ENCODE results near the gene PDIA6. TPM values are rescaled to one million over a fixed set of nuclear protein-coding genes. Genes with fewer than 3 reads are reported as not detected.

The PDIA6 gene
- total and polyA plus RNA-seq, 4 donors = 159 to 348 (median 246) TPM

DNA sequence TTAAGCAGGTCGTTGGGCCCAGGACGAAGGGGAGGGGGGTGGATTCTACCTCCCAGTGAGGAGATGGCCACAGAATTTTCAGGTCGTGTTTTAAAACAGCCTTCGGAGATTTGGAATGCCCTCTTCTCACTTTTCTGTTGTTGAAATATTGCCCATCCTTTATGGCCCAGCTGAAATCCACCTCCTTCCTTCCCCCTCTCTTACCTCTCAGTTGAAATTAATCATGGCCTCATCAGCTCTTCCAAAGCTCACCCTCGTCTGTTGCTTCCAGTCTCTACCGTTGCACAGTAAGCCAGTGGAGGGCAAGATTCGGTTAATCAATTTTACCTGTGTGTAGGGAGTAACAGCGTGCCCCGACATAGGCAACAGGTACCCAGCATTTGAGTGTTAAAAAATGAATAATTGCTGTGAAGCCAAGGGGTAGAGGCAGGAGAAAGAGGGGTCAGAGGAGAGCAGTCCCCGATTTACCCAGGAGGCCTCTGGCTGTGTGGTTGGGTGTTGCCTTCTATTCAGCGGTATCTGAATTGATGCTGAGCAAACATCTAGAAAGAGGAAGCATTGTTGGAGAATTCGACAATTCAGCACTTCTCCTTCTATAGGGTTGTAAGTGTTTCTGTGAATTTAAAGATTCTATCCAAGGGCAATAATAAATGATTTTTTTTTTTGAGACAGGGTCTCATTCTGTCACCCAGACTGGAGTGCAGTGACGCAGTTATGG is 8.6 kb upstream of the PDIA6 start:
- Histone ChIP-seq H3K9ac (ENCODE audit: low read depth in 1 of 2, low read length in 2 of 2) (no peak overlapping the region), H3K4me1 (ENCODE audit: control insufficient read depth in 4 of 4, insufficient read depth in 4 of 4, low read length in 3 of 4) (no peaks in the 10 kb centered on the region), H3K4me3 (ENCODE audit: low read depth in 1 of 3, low read length in 3 of 3) (no peak overlapping the region), H3K27ac (ENCODE audit: low read depth in 1 of 2, low read length in 2 of 2) (no peak overlapping the region), H3K27me3 (ENCODE audit: control insufficient read depth in 4 of 4, insufficient read depth in 4 of 4, low read length in 3 of 4) (no peaks in the 10 kb centered on the region), H3K9me3 (ENCODE audit: control insufficient read depth in 4 of 4, low read length in 3 of 4) (no peaks in the 10 kb centered on the region), H3K36me3 (ENCODE audit: control insufficient read depth in 4 of 4, insufficient read depth in 3 of 4, low read depth in 1 of 4, low read length in 3 of 4) (no peaks in the 10 kb centered on the region)
- TF ChIP-seq, protein P1, sequence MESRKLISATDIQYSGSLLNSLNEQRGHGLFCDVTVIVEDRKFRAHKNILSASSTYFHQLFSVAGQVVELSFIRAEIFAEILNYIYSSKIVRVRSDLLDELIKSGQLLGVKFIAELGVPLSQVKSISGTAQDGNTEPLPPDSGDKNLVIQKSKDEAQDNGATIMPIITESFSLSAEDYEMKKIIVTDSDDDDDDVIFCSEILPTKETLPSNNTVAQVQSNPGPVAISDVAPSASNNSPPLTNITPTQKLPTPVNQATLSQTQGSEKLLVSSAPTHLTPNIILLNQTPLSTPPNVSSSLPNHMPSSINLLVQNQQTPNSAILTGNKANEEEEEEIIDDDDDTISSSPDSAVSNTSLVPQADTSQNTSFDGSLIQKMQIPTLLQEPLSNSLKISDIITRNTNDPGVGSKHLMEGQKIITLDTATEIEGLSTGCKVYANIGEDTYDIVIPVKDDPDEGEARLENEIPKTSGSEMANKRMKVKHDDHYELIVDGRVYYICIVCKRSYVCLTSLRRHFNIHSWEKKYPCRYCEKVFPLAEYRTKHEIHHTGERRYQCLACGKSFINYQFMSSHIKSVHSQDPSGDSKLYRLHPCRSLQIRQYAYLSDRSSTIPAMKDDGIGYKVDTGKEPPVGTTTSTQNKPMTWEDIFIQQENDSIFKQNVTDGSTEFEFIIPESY (IDR thresholded peaks at IDR 0.05) = no peak
- no peak for TF ChIP-seq GABPA (IDR thresholded peaks at IDR 0.05 in 1 of 2, conservative IDR thresholded peaks at IDR 0.05 in 1 of 2)
- TF ChIP-seq HNF4G (IDR thresholded peaks at IDR 0.05) = no peak
- no peak for TF ChIP-seq RXRA (IDR thresholded peaks at IDR 0.05)
- TF ChIP-seq, protein P2, sequence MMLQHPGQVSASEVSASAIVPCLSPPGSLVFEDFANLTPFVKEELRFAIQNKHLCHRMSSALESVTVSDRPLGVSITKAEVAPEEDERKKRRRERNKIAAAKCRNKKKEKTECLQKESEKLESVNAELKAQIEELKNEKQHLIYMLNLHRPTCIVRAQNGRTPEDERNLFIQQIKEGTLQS (IDR thresholded peaks at IDR 0.05) = no peak
- no peak for TF ChIP-seq EGR1 (IDR thresholded peaks at IDR 0.05; ENCODE audit: low read depth in 2 of 2)
- TF ChIP-seq, protein P3, sequence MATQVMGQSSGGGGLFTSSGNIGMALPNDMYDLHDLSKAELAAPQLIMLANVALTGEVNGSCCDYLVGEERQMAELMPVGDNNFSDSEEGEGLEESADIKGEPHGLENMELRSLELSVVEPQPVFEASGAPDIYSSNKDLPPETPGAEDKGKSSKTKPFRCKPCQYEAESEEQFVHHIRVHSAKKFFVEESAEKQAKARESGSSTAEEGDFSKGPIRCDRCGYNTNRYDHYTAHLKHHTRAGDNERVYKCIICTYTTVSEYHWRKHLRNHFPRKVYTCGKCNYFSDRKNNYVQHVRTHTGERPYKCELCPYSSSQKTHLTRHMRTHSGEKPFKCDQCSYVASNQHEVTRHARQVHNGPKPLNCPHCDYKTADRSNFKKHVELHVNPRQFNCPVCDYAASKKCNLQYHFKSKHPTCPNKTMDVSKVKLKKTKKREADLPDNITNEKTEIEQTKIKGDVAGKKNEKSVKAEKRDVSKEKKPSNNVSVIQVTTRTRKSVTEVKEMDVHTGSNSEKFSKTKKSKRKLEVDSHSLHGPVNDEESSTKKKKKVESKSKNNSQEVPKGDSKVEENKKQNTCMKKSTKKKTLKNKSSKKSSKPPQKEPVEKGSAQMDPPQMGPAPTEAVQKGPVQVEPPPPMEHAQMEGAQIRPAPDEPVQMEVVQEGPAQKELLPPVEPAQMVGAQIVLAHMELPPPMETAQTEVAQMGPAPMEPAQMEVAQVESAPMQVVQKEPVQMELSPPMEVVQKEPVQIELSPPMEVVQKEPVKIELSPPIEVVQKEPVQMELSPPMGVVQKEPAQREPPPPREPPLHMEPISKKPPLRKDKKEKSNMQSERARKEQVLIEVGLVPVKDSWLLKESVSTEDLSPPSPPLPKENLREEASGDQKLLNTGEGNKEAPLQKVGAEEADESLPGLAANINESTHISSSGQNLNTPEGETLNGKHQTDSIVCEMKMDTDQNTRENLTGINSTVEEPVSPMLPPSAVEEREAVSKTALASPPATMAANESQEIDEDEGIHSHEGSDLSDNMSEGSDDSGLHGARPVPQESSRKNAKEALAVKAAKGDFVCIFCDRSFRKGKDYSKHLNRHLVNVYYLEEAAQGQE (IDR thresholded peaks at IDR 0.05) = no peak
- TF ChIP-seq, protein P4, sequence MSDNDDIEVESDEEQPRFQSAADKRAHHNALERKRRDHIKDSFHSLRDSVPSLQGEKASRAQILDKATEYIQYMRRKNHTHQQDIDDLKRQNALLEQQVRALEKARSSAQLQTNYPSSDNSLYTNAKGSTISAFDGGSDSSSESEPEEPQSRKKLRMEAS (IDR thresholded peaks at IDR 0.05) = no peak
- TF ChIP-seq JUND (IDR thresholded peaks at IDR 0.05) = no peak
- TF ChIP-seq YY1 (IDR thresholded peaks at IDR 0.05) = no peak
- no peak for TF ChIP-seq RAD21 (IDR thresholded peaks at IDR 0.05)
- no peak for TF ChIP-seq HNF4A (conservative IDR thresholded peaks at IDR 0.05)
- TF ChIP-seq, protein P5, sequence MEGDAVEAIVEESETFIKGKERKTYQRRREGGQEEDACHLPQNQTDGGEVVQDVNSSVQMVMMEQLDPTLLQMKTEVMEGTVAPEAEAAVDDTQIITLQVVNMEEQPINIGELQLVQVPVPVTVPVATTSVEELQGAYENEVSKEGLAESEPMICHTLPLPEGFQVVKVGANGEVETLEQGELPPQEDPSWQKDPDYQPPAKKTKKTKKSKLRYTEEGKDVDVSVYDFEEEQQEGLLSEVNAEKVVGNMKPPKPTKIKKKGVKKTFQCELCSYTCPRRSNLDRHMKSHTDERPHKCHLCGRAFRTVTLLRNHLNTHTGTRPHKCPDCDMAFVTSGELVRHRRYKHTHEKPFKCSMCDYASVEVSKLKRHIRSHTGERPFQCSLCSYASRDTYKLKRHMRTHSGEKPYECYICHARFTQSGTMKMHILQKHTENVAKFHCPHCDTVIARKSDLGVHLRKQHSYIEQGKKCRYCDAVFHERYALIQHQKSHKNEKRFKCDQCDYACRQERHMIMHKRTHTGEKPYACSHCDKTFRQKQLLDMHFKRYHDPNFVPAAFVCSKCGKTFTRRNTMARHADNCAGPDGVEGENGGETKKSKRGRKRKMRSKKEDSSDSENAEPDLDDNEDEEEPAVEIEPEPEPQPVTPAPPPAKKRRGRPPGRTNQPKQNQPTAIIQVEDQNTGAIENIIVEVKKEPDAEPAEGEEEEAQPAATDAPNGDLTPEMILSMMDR (IDR thresholded peaks at IDR 0.05; ENCODE audit: low read depth, low read length, missing input control) = no peak
- TF ChIP-seq FOXA2 (IDR thresholded peaks at IDR 0.05) = no peak
- no peak for TF ChIP-seq NR2F2 (IDR thresholded peaks at IDR 0.05)
- TF ChIP-seq TAF1 (conservative IDR thresholded peaks at IDR 0.05) = no peak
- no peak for TF ChIP-seq SP1 (IDR thresholded peaks at IDR 0.05)
- TF ChIP-seq FOXA1 (IDR thresholded peaks at IDR 0.05) = no peak
- no peak for DNase-seq (ENCODE audit: low spot score)
- 76% methylated on average over 13 of the region's 13 CpGs for WGBS
